IMR-90 (cell line): ENCODE data around the gene KLHL29.

Experiments
- CTCF ChIP-seq: conservative IDR thresholded peaks from 2 replicates; pipeline ENCODE4 v1.5.1; 2012; ENCODE audit warnings: mild to moderate bottlenecking, low read depth, low read length, improper control_type of control experiment
- MAZ ChIP-seq: IDR thresholded peaks from 2 replicates; pipeline ENCODE4 v1.6.1; 2012; ENCODE audit warnings: low read depth, mild to moderate bottlenecking, low read length, improper control_type of control experiment, moderate library complexity, borderline replicate concordance
- POLR2A ChIP-seq: IDR thresholded peaks from 2 replicates; pipeline ENCODE4 v1.6.1; 2012; ENCODE audit warnings: mild to moderate bottlenecking, low read depth, low read length

- TF ChIP-seq POLR2A (no peak), CTCF (no peak), MAZ (no peak)
These were observed 9.7 kb downstream of the KLHL29 start for GRCh38 chr2:23394700-23395099.
